ENCODE measurements around the gene MAJIN.

Gene MAJIN

GRCh38 chr11:64923944-64924909, 47.7 kb downstream of the MAJIN start, which contains the start of gene PPP2R5B (continued):
- no peak for TF ChIP-seq ZNF19 (tag by site-specific recombination; IDR thresholded peaks at IDR 0.05; ENCODE audit: low read depth)
- TF ChIP-seq ZNF302 (tag by site-specific recombination; IDR thresholded peaks at IDR 0.05; ENCODE audit: low read depth): no peak
- no peak for TF ChIP-seq ZNF624 (tag by site-specific recombination; IDR thresholded peaks at IDR 0.05)
- TF ChIP-seq YY1 (tag by site-specific recombination; IDR thresholded peaks at IDR 0.05): 0 out of 2 replicates have a peak, but pooled peaks have one; percentile 12
- TF ChIP-seq ZNF157 (tag by site-specific recombination; IDR thresholded peaks at IDR 0.05): no peak
- no peak for TF ChIP-seq ZFP41 (tag by site-specific recombination; IDR thresholded peaks at IDR 0.05; ENCODE audit: borderline replicate concordance)
- TF ChIP-seq ZNF521 (tag by site-specific recombination; IDR thresholded peaks at IDR 0.05): no peak
- peak; percentile 36; the same call in 1 of the 2 replicates for TF ChIP-seq KLF16 (tag by site-specific recombination; IDR thresholded peaks at IDR 0.05)
- TF ChIP-seq ZNF530 (tag by site-specific recombination; IDR thresholded peaks at IDR 0.05; ENCODE audit: low read depth): no peak
- peak; percentile 10; the same call in 1 of the 2 replicates for TF ChIP-seq ZBTB44 (tag by site-specific recombination; IDR thresholded peaks at IDR 0.05)
- TF ChIP-seq ZNF830 (tag by site-specific recombination; IDR thresholded peaks at IDR 0.05; ENCODE audit: low read depth): no peak
- peak; percentile 92 for TF ChIP-seq KLF9 (tag by site-specific recombination; IDR thresholded peaks at IDR 0.05; ENCODE audit: low read depth)
- TF ChIP-seq ZFP37 (tag by site-specific recombination; IDR thresholded peaks at IDR 0.05): no peak
- TF ChIP-seq ZNF48 (tag by site-specific recombination; IDR thresholded peaks at IDR 0.05): no peak
- no peak for TF ChIP-seq PRDM1 (tag by site-specific recombination; IDR thresholded peaks at IDR 0.05)
- TF ChIP-seq ZNF623 (tag by site-specific recombination; IDR thresholded peaks at IDR 0.05): 0 out of 2 replicates have a peak, but pooled peaks have one; percentile 18
- TF ChIP-seq ZNF132 (tag by site-specific recombination; IDR thresholded peaks at IDR 0.05; ENCODE audit: borderline replicate concordance): no peak
- peak; percentile 74 for TF ChIP-seq KLF8 (tag by site-specific recombination; IDR thresholded peaks at IDR 0.05)
- peak; percentile 92 for TF ChIP-seq PRDM10 (tag by site-specific recombination; IDR thresholded peaks at IDR 0.05)
- no peak for TF ChIP-seq ZNF37A (tag by site-specific recombination; IDR thresholded peaks at IDR 0.05)
- no peak for TF ChIP-seq ZNF580 (tag by site-specific recombination; IDR thresholded peaks at IDR 0.05)
- TF ChIP-seq SALL2 (tag by site-specific recombination; IDR thresholded peaks at IDR 0.05; ENCODE audit: borderline replicate concordance): no peak
- TF ChIP-seq ZNF16 (tag by site-specific recombination; IDR thresholded peaks at IDR 0.05; ENCODE audit: low read depth): no peak
- 0 out of 2 replicates have a peak, but pooled peaks have one; percentile 50 for TF ChIP-seq ZSCAN23 (tag by site-specific recombination; IDR thresholded peaks at IDR 0.05)
- no peak for TF ChIP-seq ZSCAN16 (tag by site-specific recombination; IDR thresholded peaks at IDR 0.05)
- 0 out of 2 replicates have a peak, but pooled peaks have one; percentile 15 for TF ChIP-seq ZNF561 (tag by site-specific recombination; IDR thresholded peaks at IDR 0.05; ENCODE audit: borderline replicate concordance)
- TF ChIP-seq, protein P1, sequence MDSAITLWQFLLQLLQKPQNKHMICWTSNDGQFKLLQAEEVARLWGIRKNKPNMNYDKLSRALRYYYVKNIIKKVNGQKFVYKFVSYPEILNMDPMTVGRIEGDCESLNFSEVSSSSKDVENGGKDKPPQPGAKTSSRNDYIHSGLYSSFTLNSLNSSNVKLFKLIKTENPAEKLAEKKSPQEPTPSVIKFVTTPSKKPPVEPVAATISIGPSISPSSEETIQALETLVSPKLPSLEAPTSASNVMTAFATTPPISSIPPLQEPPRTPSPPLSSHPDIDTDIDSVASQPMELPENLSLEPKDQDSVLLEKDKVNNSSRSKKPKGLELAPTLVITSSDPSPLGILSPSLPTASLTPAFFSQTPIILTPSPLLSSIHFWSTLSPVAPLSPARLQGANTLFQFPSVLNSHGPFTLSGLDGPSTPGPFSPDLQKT (IDR thresholded peaks at IDR 0.05; ENCODE audit: borderline replicate concordance, low read depth, low read length): no peak
- TF ChIP-seq ZNF837 (tag by site-specific recombination; IDR thresholded peaks at IDR 0.05): no peak
- peak; percentile 78 for TF ChIP-seq SP7 (tag by site-specific recombination; IDR thresholded peaks at IDR 0.05)
- no peak for TF ChIP-seq REST (tag by site-specific recombination; IDR thresholded peaks at IDR 0.05)

All from HEK293 (cell line).